H1 (cell line): ENCODE results near the gene UBTD2. TPM values are rescaled to one million over a fixed set of nuclear protein-coding genes. Genes with fewer than 3 reads are reported as not detected.

ENCODE experiments used
- RFX5 ChIP-seq: IDR thresholded peaks from 2 replicates; pipeline ENCODE4 v1.6.1; 2011; ENCODE audit warnings: low read depth, low read length, improper control_type of control experiment, borderline replicate concordance
- polyA plus RNA-seq, 7 experiments: library from polyadenylated mRNA; depleted of rRNA in 3 of 7; stranded (reverse) in 5 of 7; unstranded in 2 of 7; fragments of >200 nt in 5 of 7; fragments of 200-250 nt in 2 of 7; gene quantifications; 1 replicate in 5 of 7; 2 replicates in 1 of 7; 4 replicates in 1 of 7; pipeline versions ENCODE4 v1.2.1 to v1.2.3, GENCODE V29; 2011 to 2013; ENCODE audit warnings: missing spikeins in 2 of 7, mixed read lengths in 2 of 7
- total RNA-seq: library from RNA; stranded (reverse); fragmentation: NEBNext Ultra II Directional; extraction: Animal tissue kit (Norgen Biotek cat#: 25700); gene quantifications from 2 replicates; pipeline ENCODE4 v1.2.1, GENCODE V29; 2021

Gene UBTD2
- total and polyA plus RNA-seq, 2 of the 8 experiments (the other 6 are each of a cell fraction or from before 2014, with no cell fraction given): 14.5 to 39.2 TPM

DNA sequence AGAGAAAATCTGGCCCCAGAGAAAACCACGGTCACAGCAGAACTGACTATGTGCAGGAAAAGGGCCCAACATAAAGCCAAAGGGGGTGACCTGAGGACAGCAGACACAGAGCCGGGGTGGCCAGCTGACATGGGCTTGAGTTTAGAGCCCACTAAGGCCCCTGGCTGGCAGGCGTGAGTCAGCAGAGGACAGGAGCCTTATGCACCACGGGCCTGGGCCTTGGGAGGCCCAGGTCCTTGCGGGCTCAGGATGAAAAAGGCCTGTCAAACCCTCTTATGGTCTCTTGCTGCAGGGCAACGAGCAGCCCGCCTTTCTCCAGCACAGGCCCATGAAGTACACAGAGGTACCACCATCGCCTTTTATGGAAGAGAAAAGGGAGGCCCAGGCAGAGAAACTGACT lies 115.3 kb downstream of the UBTD2 start (continued):
- TF ChIP-seq RFX5: no peak
